Lower leg skin (tissue), 4 donors: ENCODE data around the gene HSD17B2. TPM values are rescaled to one million over a fixed set of nuclear protein-coding genes. Genes with fewer than 3 reads are reported as not detected.

Experiments used
- DNase-seq, 2 donors: peaks; one replicate each; pipeline ENCODE4 v3.0.0-alpha.2; 2019; ENCODE audit warnings: low spot score in 2 of 2
- H3K4me3 ChIP-seq: fragments of 200-600 bp; sonication (generic); 2 replicates; pipeline ENCODE4 v1.5.1; 2017; ENCODE audit warnings: mild to moderate bottlenecking, low read depth; ENCODE audit not compliant: poor library complexity, severe bottlenecking
- POLR2A ChIP-seq, 2 donors: fragments of 450-650 bp; IDR thresholded peaks; one replicate each; pipeline ENCODE4 v1.6.1; 2016 to 2017; ENCODE audit warnings: antibody characterized with exemption in 2 of 2, mild to moderate bottlenecking in 1 of 2, moderate library complexity in 1 of 2
- WGBS, 2 donors: methylation state at CpG; one replicate each; pipeline ENCODE4 v1.1.5; 2018; 5-methylcytosine and 5-hydroxymethylcytosine counted together
- intact Hi-C: fragments of 100-400 bp; cut with DNase I; formaldehyde crosslinking; loops from one replicate; pipeline ENCODE4 v1.15.0; 2023; ENCODE audit warnings: low total_unique reads
- total RNA-seq, 4 donors: library from RNA; depleted of rRNA; stranded (reverse); fragments of >200 nt; gene quantifications; one replicate each; pipeline ENCODE4 v1.1.0, GENCODE V29; 2016
- TF ChIP-seq, protein P1 (sequence below), 3 donors: fragments of 450-650 bp; IDR thresholded peaks; one replicate each; pipeline ENCODE4 v1.5.1; 2016; ENCODE audit warnings: antibody characterized with exemption in 3 of 3, mild to moderate bottlenecking in 3 of 3, moderate library complexity in 2 of 3

The HSD17B2 gene
- total RNA-seq, 4 donors from 2014 or later: 3.0 to 6.0 (median 5.2) TPM; not detected in 1

DNA sequence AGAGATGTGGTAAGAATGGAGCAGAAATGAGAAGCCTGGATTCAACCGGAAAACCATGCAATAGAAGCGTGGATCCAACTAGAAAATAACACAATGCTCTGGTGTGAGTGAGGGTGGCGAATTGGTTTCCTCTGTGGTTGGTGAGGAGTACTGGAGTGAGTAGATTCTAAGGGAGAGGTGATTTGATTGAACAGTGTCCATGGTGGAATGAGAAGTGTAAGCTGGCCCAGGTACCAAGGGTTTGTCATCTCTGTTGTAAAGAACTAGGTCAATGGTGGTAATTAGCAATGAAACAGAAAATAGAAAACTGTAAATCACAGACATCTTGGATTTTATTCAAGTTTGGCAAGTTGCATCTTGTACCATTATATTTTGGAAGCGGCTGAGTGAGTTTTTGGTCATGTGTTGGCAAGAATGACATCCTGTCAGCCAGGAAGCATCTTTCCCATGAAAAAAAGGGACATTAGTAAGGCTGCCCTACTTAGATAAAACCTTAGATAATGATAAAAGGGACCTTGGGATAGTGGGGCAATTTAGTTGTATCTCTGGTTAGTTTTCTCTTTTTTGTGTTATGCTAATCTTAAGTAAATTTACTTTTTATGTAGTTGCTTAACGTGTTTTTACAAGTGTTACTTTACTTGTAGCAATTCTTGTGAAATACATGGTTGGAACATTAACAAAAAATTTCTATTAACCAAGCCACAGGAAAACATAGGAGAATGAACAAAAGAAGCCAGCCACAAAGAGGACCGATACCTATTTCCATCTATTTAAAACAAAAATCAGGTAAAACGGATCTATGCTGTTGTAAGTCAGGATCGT lies 20.9 kb downstream of the HSD17B2 start:
- H3K4me3 ChIP-seq: no peak overlapping the region
- intact Hi-C loops: no loop called here
- DNase-seq: no peak
- TF ChIP-seq POLR2A (IDR thresholded peaks at IDR 0.05): no peak
- TF ChIP-seq, protein P1, sequence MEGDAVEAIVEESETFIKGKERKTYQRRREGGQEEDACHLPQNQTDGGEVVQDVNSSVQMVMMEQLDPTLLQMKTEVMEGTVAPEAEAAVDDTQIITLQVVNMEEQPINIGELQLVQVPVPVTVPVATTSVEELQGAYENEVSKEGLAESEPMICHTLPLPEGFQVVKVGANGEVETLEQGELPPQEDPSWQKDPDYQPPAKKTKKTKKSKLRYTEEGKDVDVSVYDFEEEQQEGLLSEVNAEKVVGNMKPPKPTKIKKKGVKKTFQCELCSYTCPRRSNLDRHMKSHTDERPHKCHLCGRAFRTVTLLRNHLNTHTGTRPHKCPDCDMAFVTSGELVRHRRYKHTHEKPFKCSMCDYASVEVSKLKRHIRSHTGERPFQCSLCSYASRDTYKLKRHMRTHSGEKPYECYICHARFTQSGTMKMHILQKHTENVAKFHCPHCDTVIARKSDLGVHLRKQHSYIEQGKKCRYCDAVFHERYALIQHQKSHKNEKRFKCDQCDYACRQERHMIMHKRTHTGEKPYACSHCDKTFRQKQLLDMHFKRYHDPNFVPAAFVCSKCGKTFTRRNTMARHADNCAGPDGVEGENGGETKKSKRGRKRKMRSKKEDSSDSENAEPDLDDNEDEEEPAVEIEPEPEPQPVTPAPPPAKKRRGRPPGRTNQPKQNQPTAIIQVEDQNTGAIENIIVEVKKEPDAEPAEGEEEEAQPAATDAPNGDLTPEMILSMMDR (IDR thresholded peaks at IDR 0.05): no peak
- 33 to 38% methylated on average over 8 of the region's 8 CpGs for WGBS, 2 donors

DNA sequence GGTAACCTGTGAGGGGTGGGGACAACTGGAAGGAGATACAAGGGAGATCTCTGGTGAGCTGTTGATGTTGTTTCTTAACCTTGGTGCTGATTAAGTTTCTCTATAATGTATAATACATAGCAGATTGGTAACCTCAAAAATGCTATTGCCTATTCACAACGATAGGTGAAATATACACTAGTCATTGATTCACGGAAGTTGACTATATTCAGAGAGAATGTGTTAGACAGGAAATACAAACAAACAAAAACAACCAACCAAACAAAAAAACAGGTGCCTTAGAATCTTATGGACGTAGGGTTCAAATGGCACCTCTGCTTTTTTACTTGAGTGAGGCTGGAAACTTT lies 21.5 kb downstream of the HSD17B2 start:
- H3K4me3 ChIP-seq: no peak overlapping the region
- 56 to 64% methylated on average over 3 of the region's 3 CpGs for WGBS, 2 donors
- no peak for DNase-seq
- TF ChIP-seq, protein P1 (IDR thresholded peaks at IDR 0.05): no peak
- TF ChIP-seq POLR2A (IDR thresholded peaks at IDR 0.05): no peak
- intact Hi-C loops: no loop called here

DNA sequence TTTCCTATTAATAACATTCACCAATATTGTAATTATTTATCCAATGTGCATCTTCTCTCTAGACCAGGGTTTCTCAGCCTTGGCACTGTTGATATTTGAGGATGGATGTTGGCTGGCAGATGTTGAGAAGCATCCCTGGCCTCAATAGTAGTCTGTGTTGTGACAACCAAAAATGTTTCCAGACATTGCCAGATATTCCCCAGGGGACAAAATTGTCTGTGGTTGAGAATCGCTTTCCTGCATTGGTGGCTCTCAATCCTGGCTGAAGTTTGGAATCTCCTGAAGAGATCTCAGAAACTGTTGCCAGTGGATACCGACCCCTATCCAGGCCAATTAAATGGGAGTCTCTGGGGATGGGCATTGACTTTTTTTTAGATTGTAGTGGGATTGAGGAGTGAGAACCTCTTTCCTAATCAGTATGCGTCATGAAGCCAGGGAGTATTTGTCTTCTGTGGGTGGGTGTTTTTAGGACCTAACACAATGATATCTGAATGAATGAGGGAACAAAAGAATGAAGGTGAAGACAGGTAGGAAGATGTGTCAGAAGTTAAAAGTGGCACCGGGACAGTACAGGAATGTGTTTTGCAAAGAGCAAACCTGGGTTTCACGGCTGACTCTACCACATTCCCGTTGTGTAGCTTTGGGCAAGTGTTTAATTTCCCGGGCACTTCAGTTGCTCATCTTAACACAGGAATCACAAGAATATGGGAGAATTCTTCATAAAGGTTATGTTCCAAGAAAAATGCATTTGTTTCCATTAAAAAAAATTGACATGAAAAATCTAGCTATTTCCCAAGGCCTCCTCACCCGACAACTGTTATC lies 24.3 kb downstream of the HSD17B2 start:
- WGBS, 2 donors: 61 to 68% methylated on average over 8 of the region's 8 CpGs
- no peak for DNase-seq
- no peak overlapping the region for H3K4me3 ChIP-seq
- no peak for TF ChIP-seq POLR2A (IDR thresholded peaks at IDR 0.05)
- TF ChIP-seq, protein P1 (IDR thresholded peaks at IDR 0.05): no peak
- intact Hi-C loops: no loop called here

DNA sequence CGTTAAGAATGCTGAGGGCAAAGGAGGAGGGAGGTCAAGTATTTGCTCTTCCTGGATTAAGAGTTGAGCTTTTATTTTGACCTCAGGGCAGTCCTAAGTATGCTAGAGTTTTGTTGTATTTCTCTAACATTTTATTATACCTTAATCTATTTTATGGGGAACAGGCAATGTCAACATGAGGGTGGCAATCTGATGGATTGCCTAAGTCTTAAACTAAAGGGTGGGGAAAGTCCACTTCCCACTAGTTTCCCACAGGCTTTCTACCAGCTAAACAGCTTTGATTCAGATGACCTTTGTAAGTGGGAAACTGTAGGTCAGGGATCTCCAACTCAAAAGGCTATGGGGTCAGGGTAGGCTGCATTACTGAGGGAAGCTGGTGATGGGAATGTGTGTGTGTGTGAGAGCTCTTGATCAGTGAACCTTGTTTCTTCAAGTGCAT lies 24.9 kb downstream of the HSD17B2 start:
- H3K4me3 ChIP-seq: no peak overlapping the region
- intact Hi-C loops: no loop called here
- no peak for DNase-seq
- TF ChIP-seq, protein P1 (IDR thresholded peaks at IDR 0.05): no peak
- TF ChIP-seq POLR2A (IDR thresholded peaks at IDR 0.05): no peak
- 51 to 63% methylated on average over 1 of the region's 1 CpG for WGBS, 2 donors

DNA sequence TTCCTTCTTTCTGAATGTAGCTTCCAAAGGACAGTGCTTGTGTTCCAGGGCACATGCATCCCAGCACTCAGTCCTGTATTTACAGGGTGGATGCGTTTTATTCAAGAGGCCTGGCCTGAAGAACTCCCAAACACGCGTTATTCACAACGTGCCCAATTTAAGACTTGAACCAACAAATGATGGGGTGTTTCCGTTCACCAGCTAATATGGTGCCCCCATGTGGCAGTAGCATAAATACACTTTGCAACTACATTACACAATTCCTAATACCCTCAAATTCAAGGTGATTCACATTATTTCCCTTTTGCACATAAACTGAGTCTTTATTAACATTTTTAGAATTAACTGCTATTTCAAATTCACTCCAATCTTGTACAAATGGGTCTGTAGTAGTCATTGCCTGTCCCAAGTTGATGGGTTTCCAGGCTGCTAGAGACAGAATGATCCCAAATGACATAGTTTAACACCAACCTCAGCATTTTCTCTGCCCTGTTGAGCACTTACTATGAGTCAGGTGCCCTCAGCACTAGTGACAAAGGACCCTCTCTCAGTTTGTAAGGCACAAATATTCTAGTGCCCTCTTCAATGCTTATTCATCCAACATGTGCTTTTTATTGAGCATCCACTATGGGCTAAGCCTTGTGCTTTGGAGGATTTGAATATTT lies 26.9 kb downstream of the HSD17B2 start:
- DNase-seq: no peak
- H3K4me3 ChIP-seq: no peak overlapping the region
- TF ChIP-seq, protein P1 (IDR thresholded peaks at IDR 0.05): no peak
- TF ChIP-seq POLR2A (IDR thresholded peaks at IDR 0.05): no peak
- WGBS, 2 donors: 42 to 49% methylated on average over 5 of the region's 5 CpGs
- intact Hi-C loops: no loop called here
